Fibroblast of the conjunctiva (primary cell): ENCODE data around the gene GPC1.

ENCODE experiments used
- DNase-seq: peaks from one replicate; pipeline ENCODE4 v3.0.0-alpha.2; 2010; ENCODE audit warnings: low read depth

GPC1 gene

GRCh38 chr2:240500561-240501423 is 65.3 kb downstream of the GPC1 start:
- no peak for DNase-seq

GRCh38 chr2:240501531-240501991 is 66.1 kb downstream of the GPC1 start:
- DNase-seq, result no peak

- no peak for DNase-seq
Observed at GRCh38 chr2:240502059-240502429, 66.6 kb downstream of the GPC1 start.

- no peak for DNase-seq
Observed at GRCh38 chr2:240502430-240503121, 67.1 kb downstream of the GPC1 start.

- no peak for DNase-seq
Observed at GRCh38 chr2:240503375-240503774, 67.9 kb downstream of the GPC1 start.

GRCh38 chr2:240503848-240504247 is 68.4 kb downstream of the GPC1 start:
- no peak for DNase-seq

GRCh38 chr2:240505910-240506309 is 70.4 kb downstream of the GPC1 start:
- DNase-seq, result no peak

- no peak for DNase-seq
Observed at GRCh38 chr2:240506406-240507059, 71.1 kb downstream of the GPC1 start.

GRCh38 chr2:240507060-240507777 is 71.8 kb downstream of the GPC1 start:
- DNase-seq, result no peak

GRCh38 chr2:240507778-240508251 is 72.4 kb downstream of the GPC1 start:
- DNase-seq, result no peak

- no peak for DNase-seq
Observed at GRCh38 chr2:240508832-240509545, 73.5 kb downstream of the GPC1 start.

GRCh38 chr2:240509667-240510512 is 74.4 kb downstream of the GPC1 start:
- no peak for DNase-seq

- no peak for DNase-seq
Observed at GRCh38 chr2:240510513-240511210, 75.2 kb downstream of the GPC1 start.

- no peak for DNase-seq
Observed at GRCh38 chr2:240511351-240512108, 76.1 kb downstream of the GPC1 start.

- DNase-seq, result no peak
Observed at GRCh38 chr2:240512109-240512485, 76.6 kb downstream of the GPC1 start.

GRCh38 chr2:240512666-240513535 is 77.4 kb downstream of the GPC1 start:
- DNase-seq, result no peak

GRCh38 chr2:240513549-240514287 is 78.3 kb downstream of the GPC1 start:
- peak; percentile 74 for DNase-seq
